ENCODE measurements around the gene RAB38. TPM values are rescaled to one million over a fixed set of nuclear protein-coding genes. Genes with fewer than 3 reads are reported as not detected.
A peak's percentile ranks its signal among the peaks of the same experiment; 100 is the strongest.

RAB38 gene
- total and polyA plus RNA-seq, 10 of the 15 experiments (the other 5 are each of a cell fraction or from before 2014, with no cell fraction given), result 8.4 to 30.5 (median 11.7) TPM

DNA sequence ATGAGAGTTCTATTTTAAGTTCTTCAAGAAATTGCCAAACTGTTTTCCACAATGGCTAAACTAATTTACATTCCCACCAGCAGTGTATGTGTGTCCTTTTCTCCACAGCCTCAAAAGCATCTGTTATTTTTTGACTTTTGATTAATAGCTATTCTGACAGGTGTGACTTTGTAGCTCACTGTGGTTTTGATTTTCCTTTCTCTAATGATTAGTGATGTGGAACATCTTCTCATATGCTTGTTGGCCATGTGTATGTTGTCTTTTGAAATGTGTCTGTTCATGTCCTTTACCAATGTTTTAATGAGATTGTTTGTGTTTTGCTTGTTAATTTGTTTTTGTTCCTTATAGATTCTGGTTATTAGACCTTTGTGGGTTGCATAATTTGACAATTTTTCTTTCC, 18.0 kb upstream of the RAB38 start (continued):
- TF ChIP-seq, protein P1, sequence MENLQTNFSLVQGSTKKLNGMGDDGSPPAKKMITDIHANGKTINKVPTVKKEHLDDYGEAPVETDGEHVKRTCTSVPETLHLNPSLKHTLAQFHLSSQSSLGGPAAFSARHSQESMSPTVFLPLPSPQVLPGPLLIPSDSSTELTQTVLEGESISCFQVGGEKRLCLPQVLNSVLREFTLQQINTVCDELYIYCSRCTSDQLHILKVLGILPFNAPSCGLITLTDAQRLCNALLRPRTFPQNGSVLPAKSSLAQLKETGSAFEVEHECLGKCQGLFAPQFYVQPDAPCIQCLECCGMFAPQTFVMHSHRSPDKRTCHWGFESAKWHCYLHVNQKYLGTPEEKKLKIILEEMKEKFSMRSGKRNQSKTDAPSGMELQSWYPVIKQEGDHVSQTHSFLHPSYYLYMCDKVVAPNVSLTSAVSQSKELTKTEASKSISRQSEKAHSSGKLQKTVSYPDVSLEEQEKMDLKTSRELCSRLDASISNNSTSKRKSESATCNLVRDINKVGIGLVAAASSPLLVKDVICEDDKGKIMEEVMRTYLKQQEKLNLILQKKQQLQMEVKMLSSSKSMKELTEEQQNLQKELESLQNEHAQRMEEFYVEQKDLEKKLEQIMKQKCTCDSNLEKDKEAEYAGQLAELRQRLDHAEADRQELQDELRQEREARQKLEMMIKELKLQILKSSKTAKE (IDR thresholded peaks at IDR 0.05; ENCODE audit: low read depth, poor library complexity, severe bottlenecking), result peak; percentile 66
- TF ChIP-seq, protein P2, sequence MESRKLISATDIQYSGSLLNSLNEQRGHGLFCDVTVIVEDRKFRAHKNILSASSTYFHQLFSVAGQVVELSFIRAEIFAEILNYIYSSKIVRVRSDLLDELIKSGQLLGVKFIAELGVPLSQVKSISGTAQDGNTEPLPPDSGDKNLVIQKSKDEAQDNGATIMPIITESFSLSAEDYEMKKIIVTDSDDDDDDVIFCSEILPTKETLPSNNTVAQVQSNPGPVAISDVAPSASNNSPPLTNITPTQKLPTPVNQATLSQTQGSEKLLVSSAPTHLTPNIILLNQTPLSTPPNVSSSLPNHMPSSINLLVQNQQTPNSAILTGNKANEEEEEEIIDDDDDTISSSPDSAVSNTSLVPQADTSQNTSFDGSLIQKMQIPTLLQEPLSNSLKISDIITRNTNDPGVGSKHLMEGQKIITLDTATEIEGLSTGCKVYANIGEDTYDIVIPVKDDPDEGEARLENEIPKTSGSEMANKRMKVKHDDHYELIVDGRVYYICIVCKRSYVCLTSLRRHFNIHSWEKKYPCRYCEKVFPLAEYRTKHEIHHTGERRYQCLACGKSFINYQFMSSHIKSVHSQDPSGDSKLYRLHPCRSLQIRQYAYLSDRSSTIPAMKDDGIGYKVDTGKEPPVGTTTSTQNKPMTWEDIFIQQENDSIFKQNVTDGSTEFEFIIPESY (IDR thresholded peaks at IDR 0.05), result no peak
- TF ChIP-seq, protein P3, sequence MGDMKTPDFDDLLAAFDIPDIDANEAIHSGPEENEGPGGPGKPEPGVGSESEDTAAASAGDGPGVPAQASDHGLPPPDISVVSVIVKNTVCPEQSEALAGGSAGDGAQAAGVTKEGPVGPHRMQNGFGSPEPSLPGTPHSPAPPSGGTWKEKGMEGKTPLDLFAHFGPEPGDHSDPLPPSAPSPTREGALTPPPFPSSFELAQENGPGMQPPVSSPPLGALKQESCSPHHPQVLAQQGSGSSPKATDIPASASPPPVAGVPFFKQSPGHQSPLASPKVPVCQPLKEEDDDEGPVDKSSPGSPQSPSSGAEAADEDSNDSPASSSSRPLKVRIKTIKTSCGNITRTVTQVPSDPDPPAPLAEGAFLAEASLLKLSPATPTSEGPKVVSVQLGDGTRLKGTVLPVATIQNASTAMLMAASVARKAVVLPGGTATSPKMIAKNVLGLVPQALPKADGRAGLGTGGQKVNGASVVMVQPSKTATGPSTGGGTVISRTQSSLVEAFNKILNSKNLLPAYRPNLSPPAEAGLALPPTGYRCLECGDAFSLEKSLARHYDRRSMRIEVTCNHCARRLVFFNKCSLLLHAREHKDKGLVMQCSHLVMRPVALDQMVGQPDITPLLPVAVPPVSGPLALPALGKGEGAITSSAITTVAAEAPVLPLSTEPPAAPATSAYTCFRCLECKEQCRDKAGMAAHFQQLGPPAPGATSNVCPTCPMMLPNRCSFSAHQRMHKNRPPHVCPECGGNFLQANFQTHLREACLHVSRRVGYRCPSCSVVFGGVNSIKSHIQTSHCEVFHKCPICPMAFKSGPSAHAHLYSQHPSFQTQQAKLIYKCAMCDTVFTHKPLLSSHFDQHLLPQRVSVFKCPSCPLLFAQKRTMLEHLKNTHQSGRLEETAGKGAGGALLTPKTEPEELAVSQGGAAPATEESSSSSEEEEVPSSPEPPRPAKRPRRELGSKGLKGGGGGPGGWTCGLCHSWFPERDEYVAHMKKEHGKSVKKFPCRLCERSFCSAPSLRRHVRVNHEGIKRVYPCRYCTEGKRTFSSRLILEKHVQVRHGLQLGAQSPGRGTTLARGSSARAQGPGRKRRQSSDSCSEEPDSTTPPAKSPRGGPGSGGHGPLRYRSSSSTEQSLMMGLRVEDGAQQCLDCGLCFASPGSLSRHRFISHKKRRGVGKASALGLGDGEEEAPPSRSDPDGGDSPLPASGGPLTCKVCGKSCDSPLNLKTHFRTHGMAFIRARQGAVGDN (IDR thresholded peaks at IDR 0.05), result peak; percentile 46; the same call in 1 of the 2 replicates
- TF ChIP-seq NR2F1 (conservative IDR thresholded peaks at IDR 0.05) (peak; percentile 22; the same call in 1 of the 2 replicates), POLR2A (IDR thresholded peaks at IDR 0.05; ENCODE audit: low read depth, low read length) (no peak), NBN (IDR thresholded peaks at IDR 0.05) (peak; percentile 83), CREM (IDR thresholded peaks at IDR 0.05; ENCODE audit: low read depth) (peak; percentile 26; the same call in 1 of the 2 replicates), POLR2AphosphoS2 (IDR thresholded peaks at IDR 0.05; ENCODE audit: low read depth, low read length) (no peak), JUND (IDR thresholded peaks at IDR 0.05; ENCODE audit: low read depth, low read length) (no peak), MYB (IDR thresholded peaks at IDR 0.05; ENCODE audit: borderline replicate concordance, low read depth, low read length) (no peak)
- TF ChIP-seq, protein P4, sequence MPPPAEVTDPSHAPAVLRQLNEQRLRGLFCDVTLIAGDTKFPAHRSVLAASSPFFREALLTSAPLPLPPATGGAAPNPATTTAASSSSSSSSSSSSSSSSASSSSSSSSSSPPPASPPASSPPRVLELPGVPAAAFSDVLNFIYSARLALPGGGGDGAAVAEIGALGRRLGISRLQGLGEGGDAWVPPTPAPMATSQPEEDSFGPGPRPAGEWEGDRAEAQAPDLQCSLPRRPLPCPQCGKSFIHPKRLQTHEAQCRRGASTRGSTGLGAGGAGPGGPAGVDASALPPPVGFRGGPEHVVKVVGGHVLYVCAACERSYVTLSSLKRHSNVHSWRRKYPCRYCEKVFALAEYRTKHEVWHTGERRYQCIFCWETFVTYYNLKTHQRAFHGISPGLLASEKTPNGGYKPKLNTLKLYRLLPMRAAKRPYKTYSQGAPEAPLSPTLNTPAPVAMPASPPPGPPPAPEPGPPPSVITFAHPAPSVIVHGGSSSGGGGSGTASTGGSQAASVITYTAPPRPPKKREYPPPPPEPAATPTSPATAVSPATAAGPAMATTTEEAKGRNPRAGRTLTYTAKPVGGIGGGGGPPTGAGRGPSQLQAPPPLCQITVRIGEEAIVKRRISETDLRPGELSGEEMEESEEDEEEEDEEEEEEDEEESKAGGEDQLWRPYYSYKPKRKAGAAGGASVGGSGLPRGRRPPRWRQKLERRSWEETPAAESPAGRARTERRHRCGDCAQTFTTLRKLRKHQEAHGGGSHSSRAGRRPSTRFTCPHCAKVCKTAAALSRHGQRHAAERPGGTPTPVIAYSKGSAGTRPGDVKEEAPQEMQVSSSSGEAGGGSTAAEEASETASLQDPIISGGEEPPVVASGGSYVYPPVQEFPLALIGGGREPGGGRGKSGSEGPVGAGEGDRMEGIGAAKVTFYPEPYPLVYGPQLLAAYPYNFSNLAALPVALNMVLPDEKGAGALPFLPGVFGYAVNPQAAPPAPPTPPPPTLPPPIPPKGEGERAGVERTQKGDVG (CRISPR knock-in tag; IDR thresholded peaks at IDR 0.05), result no peak
- TF ChIP-seq, protein P5, sequence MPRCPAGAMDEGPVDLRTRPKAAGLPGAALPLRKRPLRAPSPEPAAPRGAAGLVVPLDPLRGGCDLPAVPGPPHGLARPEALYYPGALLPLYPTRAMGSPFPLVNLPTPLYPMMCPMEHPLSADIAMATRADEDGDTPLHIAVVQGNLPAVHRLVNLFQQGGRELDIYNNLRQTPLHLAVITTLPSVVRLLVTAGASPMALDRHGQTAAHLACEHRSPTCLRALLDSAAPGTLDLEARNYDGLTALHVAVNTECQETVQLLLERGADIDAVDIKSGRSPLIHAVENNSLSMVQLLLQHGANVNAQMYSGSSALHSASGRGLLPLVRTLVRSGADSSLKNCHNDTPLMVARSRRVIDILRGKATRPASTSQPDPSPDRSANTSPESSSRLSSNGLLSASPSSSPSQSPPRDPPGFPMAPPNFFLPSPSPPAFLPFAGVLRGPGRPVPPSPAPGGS (IDR thresholded peaks at IDR 0.05; ENCODE audit: borderline replicate concordance, insufficient read depth, low read depth, low read length, poor library complexity, severe bottlenecking), result no peak
- TF ChIP-seq, protein P6, sequence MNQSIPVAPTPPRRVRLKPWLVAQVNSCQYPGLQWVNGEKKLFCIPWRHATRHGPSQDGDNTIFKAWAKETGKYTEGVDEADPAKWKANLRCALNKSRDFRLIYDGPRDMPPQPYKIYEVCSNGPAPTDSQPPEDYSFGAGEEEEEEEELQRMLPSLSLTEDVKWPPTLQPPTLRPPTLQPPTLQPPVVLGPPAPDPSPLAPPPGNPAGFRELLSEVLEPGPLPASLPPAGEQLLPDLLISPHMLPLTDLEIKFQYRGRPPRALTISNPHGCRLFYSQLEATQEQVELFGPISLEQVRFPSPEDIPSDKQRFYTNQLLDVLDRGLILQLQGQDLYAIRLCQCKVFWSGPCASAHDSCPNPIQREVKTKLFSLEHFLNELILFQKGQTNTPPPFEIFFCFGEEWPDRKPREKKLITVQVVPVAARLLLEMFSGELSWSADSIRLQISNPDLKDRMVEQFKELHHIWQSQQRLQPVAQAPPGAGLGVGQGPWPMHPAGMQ (IDR thresholded peaks at IDR 0.05; ENCODE audit: borderline replicate concordance), result no peak
- TF ChIP-seq, protein P7, sequence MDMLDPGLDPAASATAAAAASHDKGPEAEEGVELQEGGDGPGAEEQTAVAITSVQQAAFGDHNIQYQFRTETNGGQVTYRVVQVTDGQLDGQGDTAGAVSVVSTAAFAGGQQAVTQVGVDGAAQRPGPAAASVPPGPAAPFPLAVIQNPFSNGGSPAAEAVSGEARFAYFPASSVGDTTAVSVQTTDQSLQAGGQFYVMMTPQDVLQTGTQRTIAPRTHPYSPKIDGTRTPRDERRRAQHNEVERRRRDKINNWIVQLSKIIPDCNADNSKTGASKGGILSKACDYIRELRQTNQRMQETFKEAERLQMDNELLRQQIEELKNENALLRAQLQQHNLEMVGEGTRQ (IDR thresholded peaks at IDR 0.05; ENCODE audit: borderline replicate concordance, low read depth, low read length), result no peak
